HCT116 (cell line): ENCODE measurements around the gene SYT3. TPM values are rescaled to one million over a fixed set of nuclear protein-coding genes. Genes with fewer than 3 reads are reported as not detected.

ENCODE experiments used
- ATAC-seq: fragments of 200-7000 bp; cut with Tn5 transposase; 2 replicates; pipeline ENCODE4 v1.9.1; 2020; ENCODE audit warnings: mild to moderate bottlenecking, moderate library complexity
- BruUV-seq: library from RNA; stranded (reverse); fragments of 400-500 nt; replicated peaks from 2 replicates; lab custom pipeline; 2021; lab: Mats Ljungman, UMichigan
- CTCF ChIA-PET: fragments of 300-600 bp; sonication (Branson Sonifier 250); formaldehyde crosslinking; loops from one replicate; lab custom pipeline; 2021; ENCODE audit warnings: antibody characterized with exemption; lab: Charles Lee
- POLR2A ChIA-PET: fragments of 300-600, 350-600 bp; sonication (Branson Sonifier 250); formaldehyde crosslinking; loops from one replicate; lab custom pipeline; 2021; ENCODE audit warnings: antibody characterized with exemption; lab: Charles Lee
- RAD21 ChIA-PET, 2 experiments: fragments of 300-600 bp; sonication (Branson Sonifier 250); formaldehyde crosslinking; loops; one replicate each; lab custom pipeline; 2023; ENCODE audit warnings: low total read pairs in 2 of 2; ENCODE audit not compliant: uncharacterized antibody in 2 of 2, unreplicated experiment in 2 of 2, low non-redundant PET in 1 of 2; lab: Charles Lee
- DNase-seq: peaks from one replicate; pipeline ENCODE4 v3.0.0-alpha.2; 2010; ENCODE audit warnings: low read depth, low spot score
- H2AFZ ChIP-seq: fragments of 200-600 bp; shearing (Covaris generic), sonication (generic); 2 replicates; pipeline ENCODE4 v1.6.1; 2017; ENCODE audit warnings: low read depth, mixed run types, mixed read lengths, antibody characterized with exemption, low read length; ENCODE audit not compliant: poor library complexity, severe bottlenecking
- H3K27ac ChIP-seq: 2 replicates; pipeline ENCODE4 v1.5.1; 2012; ENCODE audit warnings: low read depth, low read length
- H3K27me3 ChIP-seq: fragments of 200-600 bp; sonication (generic); 2 replicates; pipeline ENCODE4 v1.6.1; 2016; ENCODE audit warnings: mixed run types, low read length, mixed read lengths; ENCODE audit not compliant: insufficient read depth
- H3K36me3 ChIP-seq, 2 experiments: fragments of 200-500 bp in 1 of 2; fragments of 200-600 bp in 1 of 2; sonication (Bioruptor generic) in 1 of 2; sonication (generic) in 1 of 2; 2 replicates each; pipeline versions ENCODE4 v1.5.1 to v1.6.1; 2014 to 2016; ENCODE audit warnings: low read length in 2 of 2, inconsistent platforms in 1 of 2, mixed read lengths in 1 of 2, mixed run types in 1 of 2; ENCODE audit not compliant: insufficient read depth in 2 of 2, control insufficient read depth in 1 of 2
- H3K4me1 ChIP-seq, 2 experiments: fragments of 200-600 bp in 1 of 2; sonication (generic) in 1 of 2; 2 replicates each; pipeline versions ENCODE4 v1.5.1 to v1.6.1; 2012 to 2017; ENCODE audit warnings: low read length in 2 of 2, inconsistent platforms in 1 of 2, mild to moderate bottlenecking in 1 of 2, mixed read lengths in 1 of 2, mixed run types in 1 of 2, moderate library complexity in 1 of 2; ENCODE audit not compliant: insufficient read depth in 2 of 2, control insufficient read depth in 1 of 2
- H3K4me2 ChIP-seq: fragments of 200-600 bp; sonication (generic); 2 replicates; pipeline ENCODE4 v1.6.1; 2017; ENCODE audit warnings: mixed run types, low read length, mixed read lengths
- H3K4me3 ChIP-seq, 2 experiments: fragments of 200-600 bp in 1 of 2; sonication (generic) in 1 of 2; replicated peaks in 1 of 2; 2 replicates each; pipeline ENCODE4 v1.5.1; 2011 to 2016; ENCODE audit warnings: low read length in 2 of 2, control low read depth in 1 of 2, low read depth in 1 of 2, mild to moderate bottlenecking in 1 of 2, mixed read lengths in 1 of 2, mixed run types in 1 of 2
- H3K79me2 ChIP-seq: fragments of 200-600 bp; sonication (generic); 2 replicates; pipeline ENCODE4 v1.6.1; 2017; ENCODE audit warnings: mild to moderate bottlenecking, mixed run types, low read length, moderate library complexity, mixed read lengths; ENCODE audit not compliant: insufficient read depth
- H3K9ac ChIP-seq: fragments of 200-600 bp; sonication (generic); 2 replicates; pipeline ENCODE4 v1.6.1; 2016; ENCODE audit warnings: low read length, mixed read lengths
- H3K9me2 ChIP-seq: fragments of 200-600 bp; sonication (generic), shearing (Covaris generic); 2 replicates; pipeline ENCODE4 v1.6.1; 2017; ENCODE audit warnings: mixed run types, mild to moderate bottlenecking, moderate library complexity; ENCODE audit not compliant: insufficient read depth
- H3K9me3 ChIP-seq, 2 experiments: fragments of 200-500 bp in 1 of 2; fragments of 200-600 bp in 1 of 2; sonication (Bioruptor generic) in 1 of 2; sonication (generic) in 1 of 2; 2 replicates each; pipeline ENCODE4 v1.6.1; 2014 to 2017; ENCODE audit warnings: low read length in 2 of 2, mixed read lengths in 2 of 2, inconsistent platforms in 1 of 2, low read depth in 1 of 2, mild to moderate bottlenecking in 1 of 2, mixed run types in 1 of 2, moderate library complexity in 1 of 2; ENCODE audit not compliant: control insufficient read depth in 1 of 2, insufficient read depth in 1 of 2
- H4K20me1 ChIP-seq: fragments of 200-600 bp; sonication (generic), shearing (Covaris generic); 2 replicates; pipeline ENCODE4 v1.6.1; 2017; ENCODE audit warnings: mixed run types, mild to moderate bottlenecking, moderate library complexity; ENCODE audit not compliant: insufficient read depth
- CTCF ChIP-seq, 3 experiments: fragments of 200-600 bp in 1 of 3; sonication (generic) in 1 of 3; IDR thresholded peaks in 2 of 3; conservative IDR thresholded peaks in 1 of 3; 2 replicates each; pipeline ENCODE4 v1.5.1; 2012 to 2017; ENCODE audit warnings: low read depth in 2 of 3, low read length in 2 of 3, antibody characterized with exemption in 1 of 3, borderline replicate concordance in 1 of 3, control low read depth in 1 of 3, mild to moderate bottlenecking in 1 of 3, mixed read lengths in 1 of 3, mixed run types in 1 of 3, moderate library complexity in 1 of 3; ENCODE audit not compliant: insufficient read depth in 1 of 3
- EZH2phosphoT487 ChIP-seq: fragments of 200-600 bp; IDR thresholded peaks from 2 replicates; pipeline ENCODE4 v1.6.1; 2018; ENCODE audit warnings: antibody characterized with exemption, borderline replicate concordance
- MAX ChIP-seq: IDR thresholded peaks from 2 replicates; pipeline ENCODE4 v1.6.1; 2012
- RAD21 ChIP-seq: IDR thresholded peaks from 2 replicates; pipeline ENCODE4 v1.6.1; 2012; ENCODE audit warnings: low read depth, mild to moderate bottlenecking
- TCF7L2 ChIP-seq: IDR thresholded peaks from 2 replicates; pipeline ENCODE4 v1.7.0; 2011; ENCODE audit warnings: borderline replicate concordance, inconsistent platforms; ENCODE audit not compliant: insufficient read depth, insufficient read length; ENCODE audit errors: extremely low read depth
- YY1 ChIP-seq: IDR thresholded peaks from 2 replicates; pipeline ENCODE4 v1.6.1; 2011; ENCODE audit warnings: low read length, low read depth, moderate library complexity, mild to moderate bottlenecking; ENCODE audit not compliant: insufficient replicate concordance; ENCODE audit errors: extremely low read depth
- intact Hi-C: fragments of 100-400 bp; cut with micrococcal nuclease; formaldehyde crosslinking; loops from 2 replicates; pipeline ENCODE4 v1.10.0; 2022
- total RNA-seq: library from RNA; stranded (reverse); gene quantifications from one replicate; pipeline ENCODE4 v1.2.1, GENCODE V29; 2021; ENCODE audit not compliant: unreplicated experiment

The SYT3 gene
- total RNA-seq, 1 experiment from 2014 or later = 4.6 TPM

- ChIA-PET RAD21 (no interaction called here), POLR2A (interaction anchor here (0.6 kb wide), 1 partner anchor 135 kb away, joined by 3 read pairs; no protein-coding TSS in a partner anchor), CTCF (interaction anchor here (0.7 to 1.7 kb wide), 9 partner anchors 10 to 333 kb away, joined by 3 to 13 read pairs (median 4); no protein-coding TSS in a partner anchor)
- Histone ChIP-seq H3K9me2 (no peaks in the 10 kb centered on the region), H3K9me3 (no peaks in the 10 kb centered on the region), H3K79me2 (no peaks in the 10 kb centered on the region), H3K9ac (no peak overlapping the region), H2AFZ (no peak overlapping the region), H3K4me1 (peaks cover 0 to 9% of the 10 kb centered on the region in 2 experiments; a peak in 1 of 4 replicates), H3K4me3 (no peak overlapping the region), H3K36me3 (no peaks in the 10 kb centered on the region), H3K27ac (no peak overlapping the region), H3K27me3 (no peaks in the 10 kb centered on the region), H4K20me1 (no peaks in the 10 kb centered on the region), H3K4me2 (0 out of 2 replicates have a peak overlapping the region, but pooled peaks have one; percentile 14)
- TF ChIP-seq RAD21 (peak; percentile 51), TCF7L2 (no peak), MAX (no peak), YY1 (no peak), EZH2phosphoT487 (no peak), CTCF (IDR thresholded peaks at IDR 0.05 in 2 of 3, conservative IDR thresholded peaks at IDR 0.05 in 1 of 3; ENCODE audit: borderline replicate concordance in 1 of 3, insufficient read depth in 1 of 3, low read depth in 2 of 3, low read length in 2 of 3) (peak; percentile 65 to 98 (median 88); a peak in 5 of 6 replicates)
- intact Hi-C loops = no loop called here
- ATAC-seq (peak; percentile 81), DNase-seq (no peak)
- BruUV-seq = no TSS peak
Measured at GRCh38 chr19:50669302-50670101, 29.8 kb upstream of the SYT3 start.
